HL-60 (cell line): Measurements from ENCODE around the gene SLC22A2.

ENCODE experiments used
- GABPA ChIP-seq: IDR thresholded peaks from 2 replicates; pipeline ENCODE4 v1.6.1; 2012; ENCODE audit warnings: low read depth
- TF ChIP-seq, protein P1 (sequence below): IDR thresholded peaks from one replicate; pipeline ENCODE4 v1.5.1; 2011; ENCODE audit warnings: low read length, control low read depth, inconsistent platforms; ENCODE audit not compliant: insufficient read depth

GRCh38 chr6:160277144-160277543 is 18.5 kb upstream of the SLC22A2 start:
- TF ChIP-seq, protein P1, sequence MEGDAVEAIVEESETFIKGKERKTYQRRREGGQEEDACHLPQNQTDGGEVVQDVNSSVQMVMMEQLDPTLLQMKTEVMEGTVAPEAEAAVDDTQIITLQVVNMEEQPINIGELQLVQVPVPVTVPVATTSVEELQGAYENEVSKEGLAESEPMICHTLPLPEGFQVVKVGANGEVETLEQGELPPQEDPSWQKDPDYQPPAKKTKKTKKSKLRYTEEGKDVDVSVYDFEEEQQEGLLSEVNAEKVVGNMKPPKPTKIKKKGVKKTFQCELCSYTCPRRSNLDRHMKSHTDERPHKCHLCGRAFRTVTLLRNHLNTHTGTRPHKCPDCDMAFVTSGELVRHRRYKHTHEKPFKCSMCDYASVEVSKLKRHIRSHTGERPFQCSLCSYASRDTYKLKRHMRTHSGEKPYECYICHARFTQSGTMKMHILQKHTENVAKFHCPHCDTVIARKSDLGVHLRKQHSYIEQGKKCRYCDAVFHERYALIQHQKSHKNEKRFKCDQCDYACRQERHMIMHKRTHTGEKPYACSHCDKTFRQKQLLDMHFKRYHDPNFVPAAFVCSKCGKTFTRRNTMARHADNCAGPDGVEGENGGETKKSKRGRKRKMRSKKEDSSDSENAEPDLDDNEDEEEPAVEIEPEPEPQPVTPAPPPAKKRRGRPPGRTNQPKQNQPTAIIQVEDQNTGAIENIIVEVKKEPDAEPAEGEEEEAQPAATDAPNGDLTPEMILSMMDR = no peak
- TF ChIP-seq GABPA = no peak
